ENCODE results near the gene OR8G5.
"Not testable (repeated sequence)": the region's sequence is repeated elsewhere in the genome, so short reads cannot be mapped to it uniquely, and the experiment has no call there.

The OR8G5 gene

GRCh38 chr11:124240621-124241397 lies 15.4 kb upstream of the OR8G5 start, which contains the start of gene OR8G1:
OR8G1 (plus strand) TSS chr11:124241095; CDS start chr11:124249676, 8,581 bp downstream.
- no peak for DNase-seq (ENCODE audit: low read depth, low spot score)
- H3K4me3 ChIP-seq (ENCODE audit: low read depth, low read length): no peak within 1 kb of the TSS
- no peak for TF ChIP-seq CTCF (IDR thresholded peaks at IDR 0.05; ENCODE audit: insufficient read depth, low read length, missing control alignments)
- CTCF ChIA-PET: no interaction called here
- POLR2A ChIA-PET: no interaction called here

DNA sequence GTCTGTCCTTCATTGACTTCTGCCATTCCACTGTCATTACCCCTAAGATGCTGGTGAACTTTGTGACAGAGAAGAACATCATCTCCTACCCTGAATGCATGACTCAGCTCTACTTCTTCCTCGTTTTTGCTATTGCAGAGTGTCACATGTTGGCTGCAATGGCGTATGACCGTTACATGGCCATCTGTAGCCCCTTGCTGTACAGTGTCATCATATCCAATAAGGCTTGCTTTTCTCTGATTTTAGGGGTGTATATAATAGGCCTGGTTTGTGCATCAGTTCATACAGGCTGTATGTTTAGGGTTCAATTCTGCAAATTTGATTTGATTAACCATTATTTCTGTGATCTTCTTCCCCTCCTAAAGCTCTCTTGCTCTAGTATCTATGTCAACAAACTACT lies 6.3 kb upstream of the OR8G5 start:
- H3K4me3 ChIP-seq (ENCODE audit: low read depth, low read length); DNase-seq (ENCODE audit: low read depth, low spot score); CTCF ChIA-PET; POLR2A ChIA-PET: not testable (repeated sequence)

GRCh38 chr11:124265041-124265440 lies 8.9 kb downstream of the OR8G5 start:
- CTCF ChIA-PET; POLR2A ChIA-PET; H3K4me3 ChIP-seq (ENCODE audit: low read depth, low read length); DNase-seq (ENCODE audit: low read depth, low spot score): not testable (repeated sequence)

DNA sequence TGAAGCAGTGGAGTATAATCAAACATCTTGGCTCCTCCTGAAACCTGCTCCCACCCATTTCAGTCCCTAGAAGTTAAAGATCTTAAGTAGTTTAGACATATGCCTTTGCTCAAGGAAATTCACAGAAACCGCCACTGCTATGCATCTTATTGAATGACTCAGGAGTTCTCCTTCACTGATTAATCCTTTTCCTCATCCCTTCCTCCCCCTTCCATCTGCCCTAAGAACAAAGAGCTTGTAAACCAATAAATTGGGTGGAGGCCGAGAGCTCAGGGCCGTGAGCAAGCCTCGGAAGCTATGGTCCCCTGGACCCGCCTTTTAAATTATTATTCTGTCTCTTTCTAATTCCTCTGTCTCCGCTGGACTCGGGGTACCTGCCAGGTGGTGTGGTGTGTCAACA lies 14.7 kb downstream of the OR8G5 start:
- DNase-seq (ENCODE audit: low read depth, low spot score); CTCF ChIA-PET; H3K4me3 ChIP-seq (ENCODE audit: low read depth, low read length); POLR2A ChIA-PET: not testable (repeated sequence)

DNA sequence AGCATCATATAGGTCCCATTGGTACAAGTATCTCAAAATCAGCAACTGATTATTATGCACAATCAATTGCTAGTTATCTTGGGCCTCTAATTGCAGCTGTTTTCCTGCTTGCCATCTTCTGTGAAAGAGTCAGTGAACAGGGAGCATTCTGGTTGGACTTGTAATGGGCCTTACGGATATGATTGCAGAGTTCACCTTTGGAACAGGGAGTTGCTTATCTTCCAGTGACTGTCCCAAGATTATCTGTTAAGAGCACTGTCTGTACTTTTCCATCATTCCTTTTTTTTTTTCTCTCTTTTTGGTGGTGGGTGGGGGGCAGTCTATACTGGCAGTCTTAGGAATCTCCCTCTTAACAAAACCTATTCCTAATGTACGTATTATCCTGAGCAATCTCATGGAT lies 17.8 kb downstream of the OR8G5 start:
- CTCF ChIA-PET: no interaction called here
- TF ChIP-seq CTCF (IDR thresholded peaks at IDR 0.05; ENCODE audit: insufficient read depth, low read length, missing control alignments): no peak
- no peak overlapping the region for H3K4me3 ChIP-seq (ENCODE audit: low read depth, low read length)
- POLR2A ChIA-PET: no interaction called here
- no peak for DNase-seq (ENCODE audit: low read depth, low spot score)

DNA sequence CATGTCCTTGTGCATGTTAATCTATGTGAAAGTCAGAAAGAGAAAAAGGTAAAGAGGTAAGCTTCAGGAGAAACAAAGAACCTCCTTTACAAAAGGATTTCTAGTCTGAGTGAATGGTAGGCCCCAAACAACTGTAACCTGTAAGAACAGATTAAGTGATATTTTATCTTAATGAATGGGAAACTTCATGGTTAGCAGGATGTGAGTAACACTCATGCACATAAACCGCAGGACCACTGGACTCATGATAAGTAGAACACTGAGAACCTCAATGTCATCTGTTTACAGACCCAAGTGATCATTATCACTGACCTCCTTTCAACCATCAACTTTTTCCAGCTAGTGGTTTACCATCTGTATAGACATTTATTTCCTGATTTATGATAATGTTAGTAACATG lies 19.9 kb downstream of the OR8G5 start:
- DNase-seq (ENCODE audit: low read depth, low spot score): no peak
- ChIA-PET POLR2A (no interaction called here), CTCF (no interaction called here)
- H3K4me3 ChIP-seq (ENCODE audit: low read depth, low read length): no peak overlapping the region
- no peak for TF ChIP-seq CTCF (IDR thresholded peaks at IDR 0.05; ENCODE audit: insufficient read depth, low read length, missing control alignments)

DNA sequence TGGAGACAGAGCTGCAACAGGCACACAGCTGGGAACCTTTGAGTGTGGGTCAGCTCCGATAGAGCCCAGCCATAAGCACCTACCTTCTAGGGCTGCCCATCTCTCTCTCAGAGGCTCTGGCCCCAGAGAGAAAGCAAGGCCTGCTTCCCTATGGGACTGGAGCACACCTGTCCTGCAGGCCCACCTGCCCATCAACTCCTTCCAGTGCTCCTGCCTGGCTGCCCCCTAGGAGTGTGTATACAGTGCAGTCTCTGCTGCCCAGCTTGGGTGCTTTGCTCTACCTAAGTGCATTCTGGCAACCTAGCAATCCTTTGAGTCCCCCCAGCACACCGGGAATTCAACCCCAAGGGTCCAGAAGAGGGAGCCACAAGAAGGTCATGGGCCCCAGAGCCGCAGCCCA lies 21.0 kb downstream of the OR8G5 start:
- ChIA-PET CTCF (no interaction called here), POLR2A (no interaction called here)
- TF ChIP-seq CTCF (IDR thresholded peaks at IDR 0.05; ENCODE audit: insufficient read depth, low read length, missing control alignments): no peak
- no peak for DNase-seq (ENCODE audit: low read depth, low spot score)
- no peak overlapping the region for H3K4me3 ChIP-seq (ENCODE audit: low read depth, low read length)

DNA sequence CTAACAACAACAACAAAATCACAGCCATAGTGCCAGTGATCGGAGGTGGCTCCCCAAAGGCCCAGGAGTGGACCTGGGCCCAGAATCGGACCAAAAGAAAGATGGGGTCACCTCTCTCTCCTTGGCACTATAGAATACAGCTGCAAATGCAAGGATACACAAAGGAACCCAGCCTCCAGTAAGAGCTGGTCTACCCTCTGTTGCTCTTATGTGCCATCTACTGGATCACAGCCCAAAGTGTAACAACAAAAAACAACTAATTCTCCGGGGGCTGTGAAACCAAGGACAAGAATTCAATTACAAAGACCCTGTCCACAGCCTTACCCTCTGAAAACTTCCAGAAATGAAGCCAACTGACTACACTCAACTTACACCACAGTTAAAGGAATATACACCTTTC lies 21.6 kb downstream of the OR8G5 start:
- no peak for TF ChIP-seq CTCF (IDR thresholded peaks at IDR 0.05; ENCODE audit: insufficient read depth, low read length, missing control alignments)
- no peak overlapping the region for H3K4me3 ChIP-seq (ENCODE audit: low read depth, low read length)
- ChIA-PET CTCF (no interaction called here), POLR2A (no interaction called here)
- no peak for DNase-seq (ENCODE audit: low read depth, low spot score)

All from AG04449 (cell line).